ENCODE data around the gene LPCAT3. TPM values are rescaled to one million over a fixed set of nuclear protein-coding genes. Genes with fewer than 3 reads are reported as not detected.

The LPCAT3 gene
- total RNA-seq, 1 experiment from 2014 or later, result 15.5 TPM

- DNase-seq (ENCODE audit: low read depth), result no peak
Measured at GRCh38 chr12:6998715-6999451, 19.4 kb downstream of the LPCAT3 start.

- DNase-seq (ENCODE audit: low read depth), result peak; percentile 85
Measured at GRCh38 chr12:6996040-6996441, 22.2 kb downstream of the LPCAT3 start.

- no peak for DNase-seq (ENCODE audit: low read depth)
Measured at GRCh38 chr12:6987956-6988553, 30.2 kb downstream of the LPCAT3 start.

- no peak for DNase-seq (ENCODE audit: low read depth)
Measured at GRCh38 chr12:6982532-6982931, 35.7 kb downstream of the LPCAT3 start.

- DNase-seq (ENCODE audit: low read depth), result no peak
Measured at GRCh38 chr12:6981152-6982052, 36.9 kb downstream of the LPCAT3 start.

- no peak for DNase-seq (ENCODE audit: low read depth)
Measured at GRCh38 chr12:6980740-6981139, 37.5 kb downstream of the LPCAT3 start.

- no peak for DNase-seq (ENCODE audit: low read depth)
Measured at GRCh38 chr12:6980075-6980474, 38.2 kb downstream of the LPCAT3 start.

- DNase-seq (ENCODE audit: low read depth), result no peak
Measured at GRCh38 chr12:6979453-6979852, 38.8 kb downstream of the LPCAT3 start.

GRCh38 chr12:6979021-6979420 is 39.3 kb downstream of the LPCAT3 start:
- DNase-seq (ENCODE audit: low read depth), result no peak

- no peak for DNase-seq (ENCODE audit: low read depth)
Measured at GRCh38 chr12:6978611-6979011, 39.7 kb downstream of the LPCAT3 start.

- DNase-seq (ENCODE audit: low read depth), result no peak
Measured at GRCh38 chr12:6978188-6978587, 40.1 kb downstream of the LPCAT3 start.

GRCh38 chr12:6977653-6978052 is 40.6 kb downstream of the LPCAT3 start:
- no peak for DNase-seq (ENCODE audit: low read depth)

- no peak for DNase-seq (ENCODE audit: low read depth)
Measured at GRCh38 chr12:6975297-6976032, 42.8 kb downstream of the LPCAT3 start.

- DNase-seq (ENCODE audit: low read depth), result no peak
Measured at GRCh38 chr12:6974180-6974579, 44.1 kb downstream of the LPCAT3 start.

- peak; percentile 3 for DNase-seq (ENCODE audit: low read depth)
Measured at GRCh38 chr12:6970096-6970527, 48.2 kb downstream of the LPCAT3 start.

GRCh38 chr12:6968426-6968825 is 49.9 kb downstream of the LPCAT3 start:
- DNase-seq (ENCODE audit: low read depth), result no peak

- no peak for DNase-seq (ENCODE audit: low read depth)
Measured at GRCh38 chr12:6967651-6968100, 50.6 kb downstream of the LPCAT3 start.

- DNase-seq (ENCODE audit: low read depth), result no peak
Measured at GRCh38 chr12:6966351-6966750, 51.9 kb downstream of the LPCAT3 start.

- no peak for DNase-seq (ENCODE audit: low read depth)
Measured at GRCh38 chr12:6965714-6966113, 52.6 kb downstream of the LPCAT3 start.

- DNase-seq (ENCODE audit: low read depth), result peak; percentile 67
Measured at GRCh38 chr12:6965026-6965661, 53.1 kb downstream of the LPCAT3 start.

- no peak for DNase-seq (ENCODE audit: low read depth)
Measured at GRCh38 chr12:6964605-6965025, 53.7 kb downstream of the LPCAT3 start.
